NOMO-1 (cell line): ENCODE measurements around the gene POLQ.
A peak's percentile ranks its signal among the peaks of the same experiment; 100 is the strongest.
"Not testable (repeated sequence)": the region's sequence is repeated elsewhere in the genome, so short reads cannot be mapped to it uniquely, and the experiment has no call there.

ENCODE experiments used
- DNase-seq, 2 experiments: peaks; one replicate each; lab custom pipeline; 2025; ENCODE audit not compliant: unreplicated experiment in 2 of 2; lab: John Stamatoyannopoulos, UW

Gene POLQ

DNA sequence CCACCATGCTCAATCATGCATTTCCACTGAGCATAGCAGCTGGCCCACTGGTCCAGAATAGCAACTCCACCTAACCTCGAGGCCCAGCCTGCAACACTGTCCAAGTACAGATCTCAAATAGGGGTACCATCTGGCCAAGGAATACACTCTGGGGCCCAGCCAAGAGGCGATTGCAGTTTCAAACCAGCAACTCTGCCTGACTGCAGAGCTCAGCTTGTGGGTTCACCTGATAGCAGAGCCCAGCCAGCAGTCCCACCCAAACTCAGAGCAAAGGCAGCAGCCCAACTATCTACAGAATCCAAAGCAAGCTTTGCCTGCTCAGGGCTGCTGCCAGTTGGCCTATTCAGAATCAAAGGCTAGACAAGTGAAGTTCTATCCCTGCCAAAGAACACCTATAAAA is 30.5 kb downstream of the POLQ start:
- DNase-seq, result no peak

DNA sequence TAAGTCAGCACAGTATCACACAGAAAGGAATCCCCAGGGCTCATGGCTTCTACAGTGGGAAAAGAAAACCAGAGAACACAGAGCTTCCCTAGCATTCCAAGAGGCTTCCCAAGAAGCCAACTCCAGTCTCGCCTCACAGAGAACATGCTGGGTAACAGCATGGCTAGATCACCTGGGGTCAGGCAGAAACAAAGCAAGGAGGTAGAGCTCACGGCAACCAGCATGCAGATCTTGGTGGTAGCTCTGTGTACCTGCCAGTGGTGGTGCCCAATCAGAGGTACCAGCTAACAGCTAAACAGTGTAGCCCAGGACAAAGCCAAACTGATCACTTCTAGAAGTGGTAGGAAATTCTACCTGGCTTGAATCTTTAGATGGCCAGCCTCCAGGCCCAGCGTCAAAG is 31.3 kb downstream of the POLQ start:
- no peak for DNase-seq

DNA sequence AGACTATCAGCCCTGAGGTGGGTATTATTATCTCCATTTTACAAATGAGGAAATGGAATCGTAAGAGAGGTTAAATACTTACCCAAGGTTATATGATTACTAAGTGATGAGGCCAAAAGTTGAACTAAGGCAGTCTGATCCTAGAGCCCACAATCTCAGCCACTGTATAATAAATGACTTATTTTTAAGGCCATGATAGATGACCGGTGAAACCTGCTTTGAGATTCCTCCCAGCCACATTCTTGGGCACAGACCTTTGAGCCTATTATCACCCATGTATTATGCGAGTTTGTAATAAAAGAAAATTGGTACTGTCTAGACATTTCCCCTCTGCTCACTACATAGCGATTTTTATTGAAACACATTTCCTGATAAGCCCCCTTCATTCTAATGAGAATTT is 37.4 kb downstream of the POLQ start:
- no peak for DNase-seq

DNA sequence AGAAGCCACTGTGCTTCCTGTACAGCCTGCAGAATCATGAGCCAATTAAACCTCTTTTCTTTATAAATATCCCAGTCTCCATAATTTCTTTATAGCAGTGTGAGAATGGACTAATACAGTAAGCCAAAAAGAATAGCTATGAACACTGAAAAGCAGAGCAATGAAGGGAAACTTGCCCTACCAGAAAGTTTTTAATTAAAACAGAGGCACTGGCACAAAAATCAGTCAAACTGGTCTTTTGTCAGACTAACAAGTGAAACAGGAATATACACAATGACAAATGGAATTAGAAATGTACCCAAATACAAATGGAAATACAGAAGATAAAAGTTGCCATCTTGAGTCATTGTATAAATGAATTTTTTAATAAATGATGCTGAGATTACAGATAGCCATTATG is 40.5 kb downstream of the POLQ start:
- DNase-seq, result no peak

DNA sequence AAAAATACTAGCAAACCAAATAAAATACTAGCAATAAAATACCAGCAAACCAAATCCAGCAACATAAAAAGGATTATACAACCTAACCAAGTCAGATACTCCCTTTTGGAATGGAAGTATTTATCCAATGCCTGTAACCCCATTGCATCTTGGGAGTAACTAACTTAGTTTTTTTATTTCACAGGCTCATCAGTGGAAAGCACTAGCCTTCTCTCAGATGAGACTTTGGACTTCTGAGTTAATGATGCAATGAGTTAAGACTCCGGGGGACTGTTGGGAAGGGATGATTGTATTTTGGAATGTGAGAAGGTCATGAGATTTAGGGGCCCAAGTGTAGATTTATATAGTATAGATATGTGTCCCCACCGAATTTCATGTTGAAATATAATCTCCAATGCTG is 41.2 kb downstream of the POLQ start:
- no peak for DNase-seq

DNA sequence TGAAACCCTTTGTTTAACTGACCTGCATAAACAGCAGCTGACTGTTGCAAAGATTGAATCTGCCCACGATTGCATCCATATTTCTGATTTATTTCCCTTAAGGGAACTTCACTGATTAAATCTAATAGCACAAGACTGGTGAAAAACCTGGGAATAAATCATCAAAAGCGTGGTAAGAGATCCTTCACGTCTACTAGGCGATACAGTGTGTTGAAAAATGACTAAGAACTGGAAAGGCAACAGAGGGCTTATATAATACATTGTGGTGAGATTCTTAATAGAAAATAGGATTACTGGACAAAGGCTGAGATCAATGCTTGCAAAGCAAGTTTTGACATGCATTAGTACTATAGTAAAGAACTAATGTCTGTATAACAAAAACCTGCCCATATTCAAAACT is 49.0 kb downstream of the POLQ start:
- no peak for DNase-seq

DNA sequence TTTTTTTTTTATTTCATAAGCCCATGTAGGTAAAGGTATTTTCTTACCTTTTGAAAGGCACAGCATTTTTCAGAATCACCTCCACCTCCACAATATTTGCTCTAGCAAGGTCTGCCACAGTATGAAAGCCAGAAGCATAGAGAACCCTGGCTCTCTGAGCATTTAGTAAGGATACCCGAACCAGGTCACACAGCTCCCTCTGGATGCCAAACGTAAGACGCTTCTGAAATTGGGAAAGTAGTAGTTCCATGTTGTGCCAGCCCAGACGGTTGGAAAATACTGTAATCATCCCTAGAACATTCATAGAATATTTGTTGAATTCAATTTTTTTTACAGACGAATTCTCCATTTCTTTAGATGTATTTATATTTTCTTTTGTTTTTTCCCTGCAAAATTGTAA is 52.4 kb downstream of the POLQ start:
- DNase-seq, result no peak

DNA sequence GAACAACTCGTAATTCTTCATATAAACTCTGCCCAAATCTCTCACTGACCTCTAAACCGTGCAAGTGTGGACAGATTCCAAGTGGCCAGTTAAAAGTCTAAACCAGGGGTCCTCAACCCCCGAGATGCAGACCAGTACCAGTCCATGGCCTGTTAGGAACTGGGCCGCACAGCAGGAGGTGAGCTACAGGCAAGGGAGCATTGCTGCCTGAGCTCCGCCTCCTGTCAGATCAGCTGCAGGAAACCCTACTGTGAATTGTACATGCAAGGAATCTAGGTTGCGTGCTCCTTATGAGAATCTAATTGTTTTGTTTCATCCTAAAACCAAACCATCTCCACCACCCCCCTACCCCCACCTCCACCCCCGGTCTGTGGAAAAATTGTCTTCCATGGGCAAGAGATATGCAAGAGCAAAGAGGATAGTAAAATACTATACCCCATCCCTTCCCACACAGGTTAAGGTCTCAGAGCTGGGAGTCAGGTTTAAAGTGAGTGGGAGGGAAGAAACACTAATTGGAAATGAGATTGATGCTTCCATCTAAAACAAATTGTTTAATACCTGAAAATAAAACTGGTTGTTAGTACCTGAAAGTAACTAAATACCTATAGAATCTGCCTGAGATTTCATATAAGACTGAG is 54.0 kb downstream of the POLQ start:
- DNase-seq, result no peak

DNA sequence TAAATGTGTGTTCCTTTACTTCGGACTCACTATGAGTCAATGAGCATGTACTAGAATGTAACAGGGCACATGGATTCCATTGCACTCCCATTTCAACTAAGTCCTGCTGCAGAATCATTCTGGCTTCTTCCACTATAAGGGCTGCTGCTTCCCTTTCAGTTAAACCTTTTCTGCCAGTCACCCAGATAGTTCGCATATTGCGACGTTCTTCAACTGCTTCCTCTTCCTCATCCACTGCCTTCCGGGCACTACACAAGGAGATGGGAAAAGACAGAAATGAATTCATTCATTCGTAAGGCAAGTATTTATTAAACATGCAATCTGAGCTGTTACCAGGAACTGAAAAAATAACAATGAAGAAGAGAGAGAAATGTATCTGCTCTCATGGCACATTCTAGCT is 55.6 kb downstream of the POLQ start:
- peak in 1 of 2 experiments; percentile 4 for DNase-seq

DNA sequence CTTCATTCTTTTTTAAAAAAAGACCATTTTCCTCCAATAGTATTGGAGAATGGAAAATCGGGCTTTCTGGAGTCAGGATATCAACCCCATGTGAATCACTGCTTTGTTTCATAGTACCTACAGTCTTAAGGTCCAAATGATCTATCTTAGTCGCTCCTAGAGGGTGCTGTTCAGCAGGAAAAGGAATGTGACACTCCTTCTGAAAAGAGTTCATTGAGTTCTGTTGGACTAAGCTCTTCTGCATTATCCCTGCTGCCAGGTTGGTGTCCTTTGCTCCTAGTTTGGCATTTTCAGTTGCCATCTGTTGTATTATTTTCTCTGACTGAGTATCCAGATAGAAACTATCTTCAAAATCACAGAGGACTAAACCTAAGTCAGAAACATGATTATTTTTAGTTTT is 57.2 kb downstream of the POLQ start:
- DNase-seq, result no peak

DNA sequence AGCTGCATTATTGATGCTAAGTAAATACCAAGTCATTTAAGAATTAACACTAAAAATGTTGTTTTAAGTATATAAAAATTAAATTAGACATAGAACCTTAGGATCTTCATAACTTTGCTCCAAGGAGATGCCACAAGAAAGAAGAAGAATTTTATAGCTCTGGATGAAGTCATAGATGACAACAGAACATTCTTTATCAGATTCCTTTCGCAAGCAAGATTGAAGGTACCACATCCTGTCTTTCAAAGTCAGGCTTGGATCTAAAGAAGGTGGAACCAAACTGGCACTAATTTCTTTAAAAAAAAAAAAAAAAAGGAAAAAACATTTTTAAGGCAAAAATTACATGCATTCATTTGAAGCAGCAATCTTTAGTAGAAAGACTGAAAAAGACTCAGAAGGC is 62.5 kb downstream of the POLQ start:
- DNase-seq, result no peak

DNA sequence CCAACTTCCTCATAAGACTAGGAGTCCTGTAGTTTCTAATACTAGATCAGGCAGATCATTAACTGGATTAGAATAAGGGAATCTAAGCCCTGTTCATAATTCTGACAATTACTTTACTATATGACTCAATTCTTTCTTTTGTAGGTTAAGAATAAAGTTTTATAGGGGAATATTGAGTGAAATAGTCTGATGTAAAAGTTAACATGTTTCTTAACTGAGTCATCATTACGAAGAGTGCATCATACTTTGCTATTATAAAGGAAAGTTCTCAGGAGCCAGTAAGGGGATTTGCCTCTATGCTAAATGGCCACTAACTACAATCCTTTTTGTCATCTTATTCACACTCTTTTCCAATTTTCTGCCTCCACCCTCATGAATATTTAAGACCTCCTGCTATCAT is 63.1 kb downstream of the POLQ start:
- DNase-seq, result no peak

DNA sequence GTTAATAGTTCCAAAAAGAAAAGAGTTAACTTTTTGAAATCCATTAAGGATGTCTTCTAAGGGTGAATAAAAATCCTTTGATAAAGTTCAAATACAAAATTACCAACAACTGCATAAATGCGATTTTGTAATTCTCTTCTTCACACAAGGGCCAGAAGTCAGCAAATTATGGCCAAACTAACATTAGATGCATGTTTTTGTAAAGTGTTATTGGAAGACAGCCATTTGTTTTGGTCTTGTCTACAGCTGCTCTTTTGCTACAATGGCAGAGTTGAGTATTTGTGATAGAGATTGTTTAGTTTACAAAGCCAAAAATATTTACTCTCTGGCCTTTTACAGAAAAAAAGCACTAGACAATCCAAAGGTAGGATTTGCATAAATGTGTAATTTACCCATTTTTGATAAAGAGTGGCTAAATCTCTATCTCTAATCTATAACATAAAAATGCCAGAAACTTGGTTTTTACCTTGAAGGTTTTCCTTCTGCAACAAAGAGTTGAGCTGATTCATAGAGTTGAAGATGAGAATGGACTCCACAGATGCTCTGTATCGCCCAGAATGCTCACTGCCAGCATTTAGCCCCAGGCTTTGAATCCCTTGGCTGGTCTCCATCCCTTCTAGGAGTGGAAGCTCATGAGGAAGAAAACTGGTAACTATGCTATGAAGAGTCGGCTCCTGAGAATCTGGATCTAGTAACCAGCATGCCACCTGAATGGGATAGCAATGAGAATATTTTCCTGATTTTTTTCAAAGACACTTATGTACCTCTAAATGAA is 64.5 kb downstream of the POLQ start:
- no peak for DNase-seq

DNA sequence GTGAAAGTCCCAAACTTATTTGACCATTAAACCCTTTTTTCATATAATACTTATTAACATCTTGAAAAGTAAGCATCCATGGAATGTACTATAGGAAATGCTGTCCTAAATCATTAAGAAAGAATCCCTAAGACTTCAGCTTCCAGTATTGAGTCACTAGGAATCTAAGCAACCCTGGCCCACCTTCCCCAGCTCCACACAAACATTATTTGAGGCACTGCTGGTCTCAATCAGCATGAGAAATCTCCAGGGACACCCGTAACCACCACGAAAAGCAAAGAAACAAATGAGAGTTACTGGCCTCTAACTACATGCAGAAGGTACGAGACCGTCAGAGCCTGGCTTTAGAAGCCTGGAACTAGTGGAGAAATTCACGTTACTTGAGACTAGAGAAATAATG is 68.2 kb downstream of the POLQ start:
- DNase-seq, result no peak

DNA sequence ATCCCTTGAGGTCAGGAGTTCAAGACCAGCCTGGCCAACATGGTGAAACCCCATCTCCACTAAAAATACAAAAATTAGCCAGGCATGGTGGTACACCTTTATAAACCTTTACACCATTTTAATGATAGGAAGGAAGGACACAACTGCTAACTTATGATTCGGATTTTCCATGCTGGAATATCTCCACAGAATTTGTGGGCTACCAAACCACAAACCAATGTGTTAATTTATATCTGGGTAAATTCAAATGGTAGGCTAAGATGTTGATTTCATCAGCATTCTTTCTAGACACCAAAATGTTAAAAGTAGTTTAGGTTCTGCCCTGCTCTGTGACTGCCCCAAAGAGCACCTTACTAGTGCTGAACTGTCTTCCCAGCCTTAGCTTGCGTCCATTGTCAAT is 72.8 kb downstream of the POLQ start:
- DNase-seq, result no peak

DNA sequence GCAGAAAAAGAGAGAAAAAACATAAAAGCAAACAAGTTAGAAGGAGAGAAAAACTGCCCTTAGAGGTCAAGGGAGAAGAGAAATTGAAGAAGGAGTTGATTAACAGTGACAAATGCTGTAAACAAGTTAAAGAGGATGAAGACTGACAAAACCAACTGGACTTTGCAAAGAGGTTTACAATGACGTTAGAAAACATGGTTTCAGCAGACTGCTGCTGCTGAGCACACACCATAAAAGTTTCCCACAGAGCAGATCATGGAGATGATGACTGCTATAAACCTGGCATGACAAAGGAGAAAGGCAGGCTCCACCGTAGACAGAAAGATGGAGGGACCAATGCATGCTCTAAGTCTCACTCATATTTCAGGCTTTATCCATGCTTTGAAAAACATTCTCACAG is 78.7 kb downstream of the POLQ start:
- DNase-seq, result no peak

DNA sequence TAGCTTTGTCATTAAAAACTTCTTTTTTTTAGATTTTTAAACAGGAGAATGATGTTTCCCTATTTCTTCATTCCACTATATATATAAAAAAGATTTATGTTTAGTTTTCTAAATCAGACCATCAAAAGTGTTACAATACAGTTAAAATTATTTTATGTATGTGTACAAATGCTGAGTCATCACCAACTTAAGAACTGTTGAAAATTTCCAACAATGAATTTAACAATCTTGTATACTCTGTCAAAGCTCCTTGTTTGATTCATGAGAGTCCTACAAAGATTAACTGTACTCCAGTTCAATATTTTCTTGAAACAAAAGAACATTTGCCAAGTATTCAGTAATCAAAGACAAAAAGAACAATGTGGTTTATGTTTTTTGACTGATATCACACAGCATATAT is 82.0 kb downstream of the POLQ start:
- DNase-seq, result no peak

DNA sequence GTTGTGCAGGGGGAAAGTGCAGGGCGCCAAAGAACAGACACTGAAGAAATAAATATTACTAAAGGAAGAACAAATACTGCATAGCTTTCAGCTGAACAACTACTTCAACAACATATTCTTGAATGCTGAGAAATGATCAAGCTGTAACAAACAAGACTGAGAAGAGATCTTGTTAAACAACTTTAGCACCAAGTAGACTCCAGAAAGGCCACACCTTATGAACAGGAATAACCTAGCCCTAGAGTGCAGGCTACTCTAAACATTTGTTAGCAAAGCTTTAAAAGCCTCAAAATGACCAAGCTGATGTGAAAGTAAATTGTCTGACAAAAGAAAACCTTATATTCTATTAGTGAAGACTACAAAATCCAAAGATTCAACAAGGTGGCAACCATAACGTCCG is 83.2 kb downstream of the POLQ start:
- no peak for DNase-seq

DNA sequence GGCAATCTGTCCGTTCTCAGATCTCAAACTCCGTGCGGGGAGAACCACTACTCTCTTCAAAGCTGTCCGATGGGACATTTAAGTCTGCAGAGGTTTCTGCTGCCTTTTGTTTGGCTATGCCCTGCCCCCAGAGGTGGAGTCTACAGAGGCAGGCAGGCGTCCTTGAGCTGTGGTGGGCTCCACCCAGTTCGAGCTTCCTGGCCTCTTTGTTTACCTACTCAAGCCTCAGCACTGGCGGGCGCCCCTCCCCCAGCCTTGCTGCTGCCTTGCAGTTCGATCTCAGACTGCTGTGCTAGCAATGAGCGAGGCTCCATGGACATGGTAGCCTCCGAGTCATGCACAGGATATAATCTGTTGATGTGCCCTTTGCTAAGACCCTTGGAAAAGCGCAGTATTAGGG is 94.0 kb downstream of the POLQ start:
- not testable (repeated sequence) for DNase-seq

DNA sequence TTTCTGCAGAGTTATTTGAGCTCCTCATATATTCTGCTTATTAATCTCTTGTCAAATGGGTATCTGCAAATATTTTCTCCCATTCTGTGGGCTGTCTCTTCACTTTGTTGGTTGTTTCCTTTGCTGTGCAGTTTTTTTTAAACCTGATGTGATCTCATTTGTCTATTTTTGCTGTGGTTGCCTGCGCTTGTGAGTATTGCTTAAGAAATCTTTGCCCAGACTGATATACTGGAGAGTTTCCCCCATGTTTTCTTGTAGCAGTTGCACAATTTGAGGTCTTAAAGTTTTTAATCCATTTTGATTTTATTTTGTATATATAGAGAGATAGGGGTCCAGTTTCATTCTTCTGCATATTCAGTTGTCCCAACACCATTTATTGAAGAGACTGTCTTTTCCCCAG is 102.3 kb downstream of the POLQ start:
- no peak for DNase-seq

DNA sequence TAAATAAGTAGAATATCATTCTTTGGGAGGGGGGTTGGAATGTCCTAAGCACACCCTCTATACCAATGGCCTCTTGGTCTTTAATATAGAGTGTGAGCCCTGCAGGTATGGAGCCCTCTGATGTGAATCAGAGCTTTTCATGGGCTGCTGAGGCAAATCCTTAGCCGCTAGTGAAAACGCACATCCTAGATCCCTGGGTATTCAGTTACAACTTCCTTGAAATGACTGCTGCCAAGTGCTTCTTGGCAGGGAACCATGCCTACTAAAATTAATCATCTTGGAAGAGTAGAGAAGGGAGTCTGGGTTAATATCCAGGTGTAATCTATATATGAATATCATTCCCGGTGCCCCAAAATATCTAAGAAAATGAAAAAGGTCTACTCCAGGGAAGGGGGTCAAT is 109.1 kb downstream of the POLQ start:
- DNase-seq, result no peak

DNA sequence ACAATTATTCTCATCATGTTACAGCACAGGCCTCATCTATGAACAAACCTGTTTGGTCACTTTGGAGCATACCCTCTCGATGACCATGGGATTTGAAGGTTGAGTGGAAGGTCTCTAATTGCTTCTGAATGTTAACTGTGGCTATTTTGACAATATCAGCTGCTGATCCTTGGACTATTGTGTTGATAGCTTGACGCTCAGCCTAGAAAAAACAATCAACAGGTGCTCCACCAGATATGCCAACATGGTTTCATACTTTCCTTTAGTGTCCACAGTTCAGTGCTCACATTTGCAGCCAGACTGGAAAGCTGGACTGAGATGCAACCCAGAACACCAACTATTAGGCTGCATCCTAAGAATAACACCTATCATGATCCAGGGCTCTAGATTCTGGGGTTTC is 109.7 kb downstream of the POLQ start:
- DNase-seq, result no peak
